ENCODE measurements around the gene SEZ6.

Gene SEZ6

DNA sequence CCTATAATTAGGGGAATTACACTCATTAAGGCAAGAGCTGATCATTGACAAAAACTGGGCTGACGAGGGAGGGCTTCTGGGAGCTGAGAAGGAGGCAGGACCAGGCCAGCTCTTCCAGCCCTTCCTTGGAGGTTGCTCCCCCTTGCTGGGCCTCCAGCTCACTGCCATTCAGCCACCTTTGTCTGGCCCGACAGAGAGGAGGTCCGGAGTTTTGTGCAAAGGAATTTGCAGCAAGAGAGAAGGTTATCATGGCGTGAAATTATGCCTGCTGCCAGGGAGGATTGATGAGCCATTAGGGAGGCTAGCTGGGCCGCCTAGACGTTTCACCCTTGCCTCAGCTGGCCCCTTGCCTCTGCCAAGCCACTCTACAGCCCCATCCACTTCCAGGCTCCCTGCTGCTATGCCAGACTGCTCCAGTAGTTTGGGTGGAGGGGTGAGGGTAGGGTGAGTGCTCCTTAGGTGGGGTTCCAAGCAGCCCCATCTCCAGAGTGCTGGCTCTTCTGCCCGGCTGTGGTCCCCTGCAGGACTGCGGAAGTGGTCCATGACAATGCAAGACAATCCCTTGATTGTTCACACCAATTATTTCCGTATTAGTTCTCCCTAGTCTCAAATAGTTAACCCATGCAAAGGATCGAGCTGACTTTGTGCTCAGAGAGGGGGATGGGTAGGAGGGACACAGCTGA, 37.5 kb downstream of the SEZ6 start:
- no peak for DNase-seq (ENCODE audit: low spot score)
- no peaks in the 10 kb centered on the region for H3K36me3 Mint-ChIP-seq (ENCODE audit: low read depth)
- no peaks in the 10 kb centered on the region for H3K9me3 Mint-ChIP-seq
- H3K27ac Mint-ChIP-seq, result no peak overlapping the region
- no peak overlapping the region for H3K4me3 Mint-ChIP-seq
- peaks cover 5% of the 10 kb centered on the region for H3K4me1 Mint-ChIP-seq (ENCODE audit: low read depth)
- H3K27me3 Mint-ChIP-seq (ENCODE audit: low read depth), result no peaks in the 10 kb centered on the region

DNA sequence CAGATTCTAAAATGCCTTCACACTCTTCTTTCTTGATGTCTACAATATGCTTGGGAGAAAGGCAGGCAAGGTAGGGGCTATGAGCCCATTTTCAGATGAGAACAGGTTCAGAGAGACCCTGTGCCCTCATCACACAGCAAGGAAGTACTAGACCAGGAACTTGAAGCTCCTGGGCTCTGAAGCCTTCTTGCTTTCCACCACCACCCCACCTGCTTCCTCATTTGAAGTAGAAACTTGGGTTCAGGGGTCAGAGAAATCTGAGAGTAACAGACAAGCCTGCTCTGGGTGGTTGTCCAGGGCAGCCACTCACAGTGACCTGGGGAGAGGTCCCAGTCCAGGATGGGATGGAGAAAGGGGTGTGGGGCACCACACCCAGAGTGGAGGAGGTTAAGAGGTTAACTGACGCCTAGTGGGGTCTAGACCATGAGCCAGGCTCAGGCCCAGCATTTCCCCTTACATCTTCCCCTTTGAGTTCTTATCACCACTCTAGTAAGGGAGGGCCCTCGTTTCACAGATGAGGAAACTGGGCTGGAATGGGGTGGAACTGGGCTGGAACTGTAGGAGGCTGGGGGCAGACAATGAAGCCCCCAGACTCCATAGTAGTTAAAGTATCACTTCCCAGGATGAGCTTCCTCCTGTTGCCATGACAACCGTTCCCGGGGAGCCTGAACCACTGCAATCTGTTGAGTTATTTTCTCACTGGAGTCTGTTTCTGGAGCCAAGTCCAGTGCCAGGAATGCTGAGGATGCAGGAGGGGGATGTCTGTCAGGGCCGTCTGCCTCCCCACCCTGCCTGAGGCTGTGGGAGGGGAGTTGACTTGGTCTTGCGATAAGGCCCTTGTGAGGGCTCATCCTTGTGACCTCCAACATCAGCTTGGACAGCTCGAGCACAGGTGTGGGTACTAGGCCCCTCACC, 38.4 kb downstream of the SEZ6 start:
- H3K9me3 Mint-ChIP-seq, result no peaks in the 10 kb centered on the region
- H3K4me3 Mint-ChIP-seq, result no peak overlapping the region
- no peak overlapping the region for H3K27ac Mint-ChIP-seq
- peaks cover 5% of the 10 kb centered on the region for H3K4me1 Mint-ChIP-seq (ENCODE audit: low read depth)
- DNase-seq (ENCODE audit: low spot score), result no peak
- no peaks in the 10 kb centered on the region for H3K27me3 Mint-ChIP-seq (ENCODE audit: low read depth)
- no peaks in the 10 kb centered on the region for H3K36me3 Mint-ChIP-seq (ENCODE audit: low read depth)

DNA sequence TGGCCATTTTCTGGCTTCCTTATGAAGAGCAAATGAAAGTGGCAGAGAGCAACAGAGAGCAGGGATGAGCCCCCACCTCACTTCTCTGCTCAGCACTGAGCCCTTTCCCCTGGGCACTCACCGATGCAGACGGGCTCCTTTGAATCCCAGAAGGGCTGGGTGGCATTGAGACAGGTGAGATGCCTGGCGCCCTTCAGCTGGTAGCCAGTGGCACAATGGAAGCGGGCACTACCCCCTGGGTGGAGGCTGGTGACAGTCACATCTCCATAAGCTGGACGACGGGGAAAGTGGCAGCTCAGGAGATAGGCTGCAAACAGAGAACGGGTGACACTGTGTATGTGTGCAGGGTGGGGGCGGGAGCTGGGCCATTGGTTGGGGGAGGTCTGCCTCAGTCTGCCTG, 42.0 kb downstream of the SEZ6 start:
- no peak for DNase-seq (ENCODE audit: low spot score)
- Mint-ChIP-seq H3K4me1 (ENCODE audit: low read depth) (peaks cover 5% of the 10 kb centered on the region), H3K27me3 (ENCODE audit: low read depth) (no peaks in the 10 kb centered on the region), H3K36me3 (ENCODE audit: low read depth) (no peaks in the 10 kb centered on the region), H3K4me3 (no peak overlapping the region), H3K9me3 (no peaks in the 10 kb centered on the region), H3K27ac (no peak overlapping the region)

DNA sequence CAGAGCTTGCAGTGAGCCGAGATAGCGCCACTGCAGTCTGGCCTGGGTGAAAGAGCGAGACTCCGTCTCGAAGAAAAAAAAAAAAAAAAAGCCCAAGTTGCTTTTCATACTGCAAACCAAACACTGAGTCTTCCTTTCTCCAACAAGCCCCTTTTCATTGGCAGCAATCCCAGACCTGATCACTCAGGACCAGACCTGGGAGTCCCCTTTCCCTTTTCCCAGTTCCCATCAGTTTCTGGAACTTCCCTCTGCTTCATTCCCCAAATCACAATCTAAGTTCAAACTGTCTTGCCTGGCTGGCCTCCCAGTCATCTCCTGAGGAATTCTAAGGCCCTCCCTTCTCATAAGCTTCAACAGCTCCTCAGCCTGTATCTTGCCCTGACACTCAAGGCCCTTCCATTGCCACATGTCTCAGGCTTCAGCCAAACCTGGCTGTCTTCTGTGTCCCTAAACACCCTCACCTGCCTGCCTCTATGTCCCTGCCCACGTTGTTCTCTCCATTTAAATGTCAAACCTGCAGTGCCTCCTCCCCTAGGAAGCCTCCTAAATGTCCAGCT, 42.7 kb downstream of the SEZ6 start:
- H3K4me1 Mint-ChIP-seq (ENCODE audit: low read depth), result peaks cover 3% of the 10 kb centered on the region
- H3K4me3 Mint-ChIP-seq, result no peak overlapping the region
- no peaks in the 10 kb centered on the region for H3K27me3 Mint-ChIP-seq (ENCODE audit: low read depth)
- no peaks in the 10 kb centered on the region for H3K36me3 Mint-ChIP-seq (ENCODE audit: low read depth)
- DNase-seq (ENCODE audit: low spot score), result no peak
- H3K9me3 Mint-ChIP-seq, result no peaks in the 10 kb centered on the region
- H3K27ac Mint-ChIP-seq, result no peak overlapping the region

DNA sequence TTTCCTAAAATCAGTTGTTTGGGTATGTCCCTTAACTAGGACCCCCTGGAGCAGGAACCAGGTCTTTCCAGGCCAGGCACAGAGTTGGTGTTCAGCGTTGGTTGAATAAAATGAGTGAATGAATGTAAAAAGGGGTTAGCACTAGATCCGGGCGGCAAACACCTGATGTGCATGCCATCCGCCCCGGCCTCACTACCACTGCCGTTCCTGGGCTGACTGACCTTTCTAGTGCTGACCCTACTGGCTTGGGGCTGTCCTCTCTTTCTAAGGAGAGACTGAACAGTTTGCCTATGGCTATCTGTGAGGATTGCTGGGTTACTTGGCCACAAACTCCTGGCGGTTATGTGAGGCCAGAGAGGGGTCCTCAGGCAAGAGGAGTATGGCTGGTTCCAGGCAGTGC, 44.4 kb downstream of the SEZ6 start:
- Mint-ChIP-seq H3K27ac (no peak overlapping the region), H3K4me1 (ENCODE audit: low read depth) (peaks cover 3% of the 10 kb centered on the region), H3K36me3 (ENCODE audit: low read depth) (no peaks in the 10 kb centered on the region), H3K4me3 (no peak overlapping the region), H3K27me3 (ENCODE audit: low read depth) (no peaks in the 10 kb centered on the region), H3K9me3 (no peaks in the 10 kb centered on the region)
- no peak for DNase-seq (ENCODE audit: low spot score)

DNA sequence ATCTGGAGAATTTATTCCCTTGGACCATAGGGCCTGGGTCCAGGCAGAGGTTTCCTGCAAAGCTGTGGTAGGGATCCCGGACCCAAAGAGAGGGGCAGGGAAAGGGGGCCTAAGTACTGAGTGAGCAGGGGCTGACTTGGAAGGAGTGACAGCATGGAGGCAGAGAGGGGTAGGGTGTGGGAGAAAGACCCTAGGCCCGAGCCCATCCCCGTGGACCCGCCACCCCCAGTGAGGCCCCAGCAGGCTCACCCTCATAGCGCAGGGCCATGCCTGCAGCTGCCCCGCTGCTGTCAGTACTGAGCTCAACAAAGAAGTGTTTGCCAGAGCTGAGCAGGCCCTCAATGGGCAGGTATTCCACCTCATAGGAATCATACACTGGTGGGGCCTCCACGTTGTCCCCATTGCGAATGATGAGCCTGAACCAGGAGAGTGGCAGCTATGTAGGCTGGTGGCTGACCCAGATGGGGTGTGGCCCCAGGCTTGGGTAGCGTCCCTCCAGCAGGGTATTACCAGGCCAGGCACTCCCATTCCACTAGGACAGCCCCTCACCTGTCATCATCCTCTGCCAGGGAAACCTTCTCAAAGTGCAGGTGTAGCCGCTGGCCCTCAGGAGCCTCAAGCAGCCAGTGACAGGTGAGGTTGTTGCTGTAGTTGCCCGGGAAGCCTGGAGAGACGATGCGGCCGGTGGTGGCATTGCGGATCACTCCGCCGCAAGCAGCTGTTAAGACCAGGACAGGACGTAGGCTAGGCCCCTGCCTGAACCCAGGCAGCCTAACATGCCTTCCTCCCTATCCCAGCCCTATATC, 45.4 kb downstream of the SEZ6 start:
- DNase-seq (ENCODE audit: low spot score), result no peak
- H3K9me3 Mint-ChIP-seq, result no peaks in the 10 kb centered on the region
- H3K27me3 Mint-ChIP-seq (ENCODE audit: low read depth), result no peaks in the 10 kb centered on the region
- H3K4me1 Mint-ChIP-seq (ENCODE audit: low read depth), result peaks cover 3% of the 10 kb centered on the region
- no peak overlapping the region for H3K4me3 Mint-ChIP-seq
- H3K36me3 Mint-ChIP-seq (ENCODE audit: low read depth), result no peaks in the 10 kb centered on the region
- H3K27ac Mint-ChIP-seq, result no peak overlapping the region

DNA sequence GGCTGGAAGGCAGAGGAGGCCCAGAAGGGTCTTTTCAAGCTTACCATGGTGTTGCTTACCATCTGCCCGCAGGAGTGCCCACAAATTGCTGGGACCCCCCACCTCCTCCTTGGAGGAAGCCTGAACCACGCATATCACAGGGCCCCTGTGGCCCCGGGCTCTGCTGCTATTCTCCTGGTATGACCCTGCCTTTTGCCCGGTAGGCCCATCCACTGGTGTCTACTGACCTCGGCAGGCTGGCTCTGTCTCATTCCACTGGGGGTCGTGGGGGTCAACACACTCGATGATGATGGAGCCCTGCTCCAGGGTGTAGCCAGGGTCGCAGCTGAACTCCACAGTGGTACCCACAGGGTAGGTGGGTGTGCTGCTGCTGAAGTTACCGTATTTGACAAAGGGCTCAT, 46.4 kb downstream of the SEZ6 start:
- no peak overlapping the region for H3K27ac Mint-ChIP-seq
- no peaks in the 10 kb centered on the region for H3K9me3 Mint-ChIP-seq
- H3K4me3 Mint-ChIP-seq, result no peak overlapping the region
- H3K36me3 Mint-ChIP-seq (ENCODE audit: low read depth), result no peaks in the 10 kb centered on the region
- DNase-seq (ENCODE audit: low spot score), result no peak
- peaks cover 3% of the 10 kb centered on the region for H3K4me1 Mint-ChIP-seq (ENCODE audit: low read depth)
- no peaks in the 10 kb centered on the region for H3K27me3 Mint-ChIP-seq (ENCODE audit: low read depth)

DNA sequence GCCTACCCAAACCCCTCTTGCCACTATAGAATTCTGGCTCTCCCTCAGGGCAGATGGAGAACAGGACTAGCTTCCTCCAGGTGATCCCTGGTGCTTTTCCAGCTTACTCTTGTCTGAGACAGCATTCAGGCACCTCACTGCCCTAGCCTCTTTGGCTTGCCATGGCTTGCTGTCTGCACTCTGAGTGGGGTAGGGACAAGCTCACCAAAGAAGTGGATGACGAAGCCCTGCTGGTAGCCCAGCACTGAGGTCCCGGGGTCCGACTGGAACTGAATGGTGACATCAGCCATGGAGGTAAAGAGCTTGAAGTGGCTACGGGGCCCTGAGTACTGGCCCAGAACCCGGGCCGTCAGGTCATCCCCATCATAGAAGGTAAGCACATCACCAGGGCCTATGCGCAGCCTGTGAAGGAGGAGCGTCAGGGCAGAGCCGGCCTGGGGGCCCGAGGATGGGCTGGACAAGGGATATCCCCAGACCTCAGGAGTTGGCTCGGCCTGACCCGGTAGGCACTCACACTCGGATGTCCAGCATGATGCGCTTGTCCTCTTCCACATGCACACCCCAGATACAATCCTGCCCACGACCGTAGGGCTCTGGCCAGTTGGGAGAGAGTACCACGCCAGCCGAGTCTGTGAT, 46.9 kb downstream of the SEZ6 start:
- Mint-ChIP-seq H3K4me1 (ENCODE audit: low read depth) (no peaks in the 10 kb centered on the region), H3K27ac (no peak overlapping the region), H3K36me3 (ENCODE audit: low read depth) (no peaks in the 10 kb centered on the region), H3K27me3 (ENCODE audit: low read depth) (no peaks in the 10 kb centered on the region), H3K9me3 (no peaks in the 10 kb centered on the region), H3K4me3 (no peak overlapping the region)
- DNase-seq (ENCODE audit: low spot score), result no peak

DNA sequence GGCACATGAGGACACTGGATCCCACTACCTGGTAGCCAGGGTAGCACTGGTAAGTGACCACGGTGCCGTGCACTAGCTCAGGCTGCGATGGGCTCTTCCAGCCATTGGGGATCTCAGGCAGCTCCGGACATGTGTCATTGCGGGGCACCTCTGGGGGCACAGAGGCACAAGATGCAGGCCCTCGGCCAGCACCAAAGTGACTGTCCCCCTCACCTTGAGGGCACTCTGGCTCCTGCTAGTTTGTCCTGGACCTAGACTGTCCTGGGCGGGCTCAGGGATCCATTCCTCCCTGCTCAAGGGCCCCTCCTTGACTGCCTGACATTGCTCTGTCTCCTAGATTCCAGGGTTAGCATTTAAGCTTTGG, 47.9 kb downstream of the SEZ6 start:
- DNase-seq (ENCODE audit: low spot score), result no peak
- no peaks in the 10 kb centered on the region for H3K27me3 Mint-ChIP-seq (ENCODE audit: low read depth)
- no peaks in the 10 kb centered on the region for H3K9me3 Mint-ChIP-seq
- no peak overlapping the region for H3K27ac Mint-ChIP-seq
- no peaks in the 10 kb centered on the region for H3K36me3 Mint-ChIP-seq (ENCODE audit: low read depth)
- H3K4me1 Mint-ChIP-seq (ENCODE audit: low read depth), result peaks cover 4% of the 10 kb centered on the region
- no peak overlapping the region for H3K4me3 Mint-ChIP-seq

DNA sequence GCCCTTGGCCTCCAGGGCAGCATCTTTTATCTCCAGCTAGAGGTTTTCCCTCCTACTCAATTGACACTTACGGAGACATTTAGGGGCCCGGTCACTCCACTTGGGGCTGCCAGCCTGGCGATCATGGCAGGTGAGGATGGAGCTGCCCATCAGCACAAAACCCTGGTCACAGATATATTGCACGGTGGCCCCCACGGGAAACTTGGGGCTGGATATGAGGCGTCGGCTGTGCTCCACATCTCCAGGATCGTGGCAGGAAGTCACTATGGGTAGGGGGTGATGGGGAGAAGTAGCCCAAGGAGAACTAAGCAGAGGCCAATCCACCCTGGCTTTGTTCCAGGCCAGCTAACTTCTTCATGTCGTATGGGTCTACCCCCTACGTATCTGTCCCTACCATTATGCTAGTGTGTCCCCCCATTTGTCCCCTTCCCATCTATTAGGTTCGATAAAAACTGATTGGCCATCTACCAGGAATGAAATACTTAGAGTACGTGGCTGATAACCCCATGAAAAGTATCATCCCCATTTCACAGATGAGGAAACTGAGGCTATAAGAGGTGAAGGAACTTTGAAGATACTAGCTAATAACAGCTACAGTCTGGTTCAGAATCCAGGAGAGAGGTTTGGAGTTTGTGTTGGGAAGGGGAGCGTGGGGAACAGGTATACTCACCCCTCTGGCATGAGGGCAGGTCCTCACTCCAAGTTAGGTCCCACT, 48.4 kb downstream of the SEZ6 start:
- H3K4me3 Mint-ChIP-seq, result no peak overlapping the region
- DNase-seq (ENCODE audit: low spot score), result no peak
- H3K9me3 Mint-ChIP-seq, result no peaks in the 10 kb centered on the region
- H3K27me3 Mint-ChIP-seq (ENCODE audit: low read depth), result no peaks in the 10 kb centered on the region
- H3K27ac Mint-ChIP-seq, result no peak overlapping the region
- H3K4me1 Mint-ChIP-seq (ENCODE audit: low read depth), result peaks cover 4% of the 10 kb centered on the region
- H3K36me3 Mint-ChIP-seq (ENCODE audit: low read depth), result no peaks in the 10 kb centered on the region

DNA sequence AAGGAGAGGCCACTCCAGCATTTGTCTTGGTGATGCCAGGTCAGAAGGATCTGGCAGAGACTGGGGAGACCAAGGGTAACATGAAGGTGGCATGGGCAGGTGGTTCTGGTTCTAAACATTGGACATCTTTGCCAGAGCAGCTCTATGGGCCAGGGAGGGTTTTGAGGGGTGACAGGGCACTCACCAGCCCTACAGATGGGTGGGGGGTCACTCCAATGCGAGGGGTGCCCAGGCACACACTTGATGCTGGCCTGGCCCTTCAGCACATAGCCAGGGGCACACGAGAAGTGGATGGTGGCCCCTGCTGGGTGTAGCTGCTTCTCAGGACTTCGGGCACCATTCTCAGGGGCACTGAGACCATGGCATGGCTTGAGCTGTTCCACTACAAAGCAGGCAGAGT, 49.0 kb downstream of the SEZ6 start:
- peaks cover 4% of the 10 kb centered on the region for H3K4me1 Mint-ChIP-seq (ENCODE audit: low read depth)
- H3K4me3 Mint-ChIP-seq, result no peak overlapping the region
- no peaks in the 10 kb centered on the region for H3K9me3 Mint-ChIP-seq
- H3K36me3 Mint-ChIP-seq (ENCODE audit: low read depth), result no peaks in the 10 kb centered on the region
- H3K27me3 Mint-ChIP-seq (ENCODE audit: low read depth), result no peaks in the 10 kb centered on the region
- DNase-seq (ENCODE audit: low spot score), result no peak
- H3K27ac Mint-ChIP-seq, result no peak overlapping the region

DNA sequence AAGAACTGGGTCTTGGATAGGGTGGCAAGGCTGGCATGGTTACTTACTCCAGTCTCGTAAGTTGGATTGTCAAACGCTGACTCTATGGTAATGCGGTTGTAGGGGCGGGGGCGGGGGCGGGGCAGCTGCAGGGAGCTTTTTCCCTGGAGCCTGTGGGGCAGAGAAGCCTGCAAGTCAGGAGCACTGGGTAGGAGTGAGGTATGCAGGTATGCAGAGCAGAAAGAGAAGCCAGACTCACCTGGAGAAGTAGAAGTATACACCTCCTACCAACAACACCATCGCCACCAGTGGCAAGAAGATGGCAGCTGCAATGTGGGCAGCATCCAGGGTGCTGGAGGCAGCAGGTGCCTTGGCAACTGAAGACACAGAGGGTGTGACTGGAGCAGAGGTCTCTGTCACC, 49.7 kb downstream of the SEZ6 start:
- no peak overlapping the region for H3K4me3 Mint-ChIP-seq
- no peaks in the 10 kb centered on the region for H3K27me3 Mint-ChIP-seq (ENCODE audit: low read depth)
- no peaks in the 10 kb centered on the region for H3K9me3 Mint-ChIP-seq
- DNase-seq (ENCODE audit: low spot score), result no peak
- H3K36me3 Mint-ChIP-seq (ENCODE audit: low read depth), result no peaks in the 10 kb centered on the region
- H3K4me1 Mint-ChIP-seq (ENCODE audit: low read depth), result peaks cover 4% of the 10 kb centered on the region
- H3K27ac Mint-ChIP-seq, result no peak overlapping the region

DNA sequence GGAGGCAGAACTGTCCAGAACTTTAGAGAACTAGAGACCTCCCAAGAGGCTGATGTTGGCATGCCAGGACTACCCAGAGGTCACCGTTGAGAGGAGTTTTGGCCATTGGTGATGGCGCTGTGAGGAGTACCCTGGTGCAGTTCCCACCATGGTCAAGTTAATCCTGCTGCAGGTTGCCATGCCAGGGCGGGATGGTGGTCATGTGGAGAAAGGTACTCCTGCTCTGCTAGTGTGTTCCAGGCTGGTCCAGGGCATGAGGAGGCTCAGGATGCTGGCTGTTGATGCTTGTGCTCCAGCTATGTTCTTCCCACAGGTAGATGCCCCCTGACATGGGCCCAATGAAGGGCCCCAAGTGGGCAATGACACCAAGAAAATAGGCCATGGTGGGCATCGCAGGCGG, 50.4 kb downstream of the SEZ6 start:
- H3K4me1 Mint-ChIP-seq (ENCODE audit: low read depth), result peaks cover 4% of the 10 kb centered on the region
- no peaks in the 10 kb centered on the region for H3K9me3 Mint-ChIP-seq
- no peak overlapping the region for H3K4me3 Mint-ChIP-seq
- no peak for DNase-seq (ENCODE audit: low spot score)
- H3K27me3 Mint-ChIP-seq (ENCODE audit: low read depth), result no peaks in the 10 kb centered on the region
- no peak overlapping the region for H3K27ac Mint-ChIP-seq
- peaks cover 3% of the 10 kb centered on the region for H3K36me3 Mint-ChIP-seq (ENCODE audit: low read depth)
